GM12878 (cell line): ENCODE results near the gene TNFRSF14. TPM values are rescaled to one million over a fixed set of nuclear protein-coding genes. Genes with fewer than 3 reads are reported as not detected.

ENCODE experiments used
- BACH1 ChIP-seq: fragments of 450-650 bp; IDR thresholded peaks from 2 replicates; pipeline ENCODE4 v1.6.1; 2017; ENCODE audit warnings: mild to moderate bottlenecking, borderline replicate concordance
- CREM ChIP-seq: IDR thresholded peaks from 2 replicates; pipeline ENCODE4 v1.6.1; 2014; ENCODE audit warnings: antibody characterized with exemption, low read depth
- POLR2AphosphoS5 ChIP-seq: IDR thresholded peaks from 2 replicates; pipeline ENCODE4 v1.6.1; 2011; ENCODE audit warnings: mild to moderate bottlenecking, low read length, inconsistent platforms
- RB1 ChIP-seq: fragments of 450-650 bp; formaldehyde crosslinking; IDR thresholded peaks from 2 replicates; pipeline ENCODE4 v1.6.1; 2017; ENCODE audit warnings: mild to moderate bottlenecking, borderline replicate concordance
- RBBP5 ChIP-seq: fragments of 200-600 bp; sonication (generic); conservative IDR thresholded peaks from 2 replicates; pipeline ENCODE4 v1.6.1; 2016
- SPI1 ChIP-seq: IDR thresholded peaks from 2 replicates; pipeline ENCODE4 v1.6.1; 2011; ENCODE audit warnings: low read depth, mild to moderate bottlenecking, low read length, moderate library complexity, borderline replicate concordance; ENCODE audit not compliant: insufficient read depth
- polyA plus RNA-seq, 11 experiments: library from polyadenylated mRNA; depleted of rRNA in 4 of 11; unstranded in 6 of 11; stranded (reverse) in 5 of 11; fragments of >200 nt; fragmentation: Nextera tagmentation in 4 of 11; fragmentation: Illumina TruSeq in 1 of 11; extraction: Ambion mirVana in 4 of 11; extraction: Trizol in 1 of 11; gene quantifications; 1 replicate in 1 of 11; 2 replicates in 10 of 11; pipeline versions ENCODE4 v1.2.1 to v1.2.3, GENCODE V29; 2011 to 2016; ENCODE audit warnings: inconsistent platforms in 2 of 11, missing spikeins in 2 of 11, low read depth in 1 of 11
- total RNA-seq, 4 experiments: library from RNA; depleted of rRNA in 3 of 4; stranded (reverse); fragments of >200 nt in 3 of 4; fragmentation: Illumina TruSeq in 1 of 4; extraction: Trizol in 1 of 4; gene quantifications; 2 replicates each; pipeline versions ENCODE4 v1.2.1 to v1.2.3, GENCODE V29; 2013 to 2021
- TF ChIP-seq, protein P1 (sequence below): IDR thresholded peaks from 2 replicates; pipeline ENCODE4 v1.6.1; 2011; ENCODE audit warnings: low read depth, low read length, improper control_type of control experiment, borderline replicate concordance
- TF ChIP-seq, protein P2 (sequence below): fragments of 150-350 bp; IDR thresholded peaks from 2 replicates; pipeline ENCODE4 v1.6.1; 2014; ENCODE audit warnings: mild to moderate bottlenecking, low read depth, low read length
- TF ChIP-seq, protein P3 (sequence below): IDR thresholded peaks from 2 replicates; pipeline ENCODE4 v1.6.1; 2011; ENCODE audit warnings: borderline replicate concordance, low read depth, mild to moderate bottlenecking, moderate library complexity, mixed read lengths, low read length; ENCODE audit not compliant: insufficient read depth; ENCODE audit errors: extremely low read length

Gene TNFRSF14
- total and polyA plus RNA-seq, 10 of the 15 experiments (the other 5 are each of a cell fraction or from before 2014, with no cell fraction given), result 0.43 to 114 (median 41.5) TPM

- TF ChIP-seq BACH1, result no peak
- TF ChIP-seq RB1, result no peak
- TF ChIP-seq, protein P1, sequence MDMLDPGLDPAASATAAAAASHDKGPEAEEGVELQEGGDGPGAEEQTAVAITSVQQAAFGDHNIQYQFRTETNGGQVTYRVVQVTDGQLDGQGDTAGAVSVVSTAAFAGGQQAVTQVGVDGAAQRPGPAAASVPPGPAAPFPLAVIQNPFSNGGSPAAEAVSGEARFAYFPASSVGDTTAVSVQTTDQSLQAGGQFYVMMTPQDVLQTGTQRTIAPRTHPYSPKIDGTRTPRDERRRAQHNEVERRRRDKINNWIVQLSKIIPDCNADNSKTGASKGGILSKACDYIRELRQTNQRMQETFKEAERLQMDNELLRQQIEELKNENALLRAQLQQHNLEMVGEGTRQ, result no peak
- TF ChIP-seq CREM, result no peak
- no peak for TF ChIP-seq SPI1
- no peak for TF ChIP-seq RBBP5
- TF ChIP-seq, protein P2, sequence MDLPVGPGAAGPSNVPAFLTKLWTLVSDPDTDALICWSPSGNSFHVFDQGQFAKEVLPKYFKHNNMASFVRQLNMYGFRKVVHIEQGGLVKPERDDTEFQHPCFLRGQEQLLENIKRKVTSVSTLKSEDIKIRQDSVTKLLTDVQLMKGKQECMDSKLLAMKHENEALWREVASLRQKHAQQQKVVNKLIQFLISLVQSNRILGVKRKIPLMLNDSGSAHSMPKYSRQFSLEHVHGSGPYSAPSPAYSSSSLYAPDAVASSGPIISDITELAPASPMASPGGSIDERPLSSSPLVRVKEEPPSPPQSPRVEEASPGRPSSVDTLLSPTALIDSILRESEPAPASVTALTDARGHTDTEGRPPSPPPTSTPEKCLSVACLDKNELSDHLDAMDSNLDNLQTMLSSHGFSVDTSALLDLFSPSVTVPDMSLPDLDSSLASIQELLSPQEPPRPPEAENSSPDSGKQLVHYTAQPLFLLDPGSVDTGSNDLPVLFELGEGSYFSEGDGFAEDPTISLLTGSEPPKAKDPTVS, result no peak
- TF ChIP-seq, protein P3, sequence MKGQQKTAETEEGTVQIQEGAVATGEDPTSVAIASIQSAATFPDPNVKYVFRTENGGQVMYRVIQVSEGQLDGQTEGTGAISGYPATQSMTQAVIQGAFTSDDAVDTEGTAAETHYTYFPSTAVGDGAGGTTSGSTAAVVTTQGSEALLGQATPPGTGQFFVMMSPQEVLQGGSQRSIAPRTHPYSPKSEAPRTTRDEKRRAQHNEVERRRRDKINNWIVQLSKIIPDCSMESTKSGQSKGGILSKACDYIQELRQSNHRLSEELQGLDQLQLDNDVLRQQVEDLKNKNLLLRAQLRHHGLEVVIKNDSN, result no peak
- no peak for TF ChIP-seq POLR2AphosphoS5
Observed at GRCh38 chr1:2602866-2603520, 46.8 kb downstream of the TNFRSF14 start (continued).
